CD4-positive, alpha-beta T cell treated with Interferon alpha-2 for 1 hour (primary cell): Measurements from ENCODE around the gene FLRT1.

Experiments
- DNase-seq, 2 donors: peaks; one replicate each; pipeline ENCODE4 v3.0.0-alpha.2; 2020 to 2022

FLRT1 gene

GRCh38 chr11:64069401-64070313 lies 33.9 kb downstream of the FLRT1 start:
- no peak for DNase-seq

GRCh38 chr11:64070314-64070681 lies 34.6 kb downstream of the FLRT1 start:
- no peak for DNase-seq

GRCh38 chr11:64071849-64072248 lies 36.1 kb downstream of the FLRT1 start:
- no peak for DNase-seq

GRCh38 chr11:64072403-64072802 lies 36.7 kb downstream of the FLRT1 start:
- no peak for DNase-seq

GRCh38 chr11:64072871-64073270 lies 37.1 kb downstream of the FLRT1 start:
- no peak for DNase-seq

- no peak for DNase-seq
Observed at GRCh38 chr11:64073542-64073941, 37.8 kb downstream of the FLRT1 start.

GRCh38 chr11:64074239-64074638 lies 38.5 kb downstream of the FLRT1 start:
- DNase-seq: peak; percentile 10 to 33

- no peak for DNase-seq
Observed at GRCh38 chr11:64076758-64077157, 41.0 kb downstream of the FLRT1 start.

- DNase-seq: no peak
Observed at GRCh38 chr11:64077607-64078006, 41.9 kb downstream of the FLRT1 start.

- no peak for DNase-seq
Observed at GRCh38 chr11:64078284-64078683, 42.6 kb downstream of the FLRT1 start.

GRCh38 chr11:64078905-64079304 lies 43.2 kb downstream of the FLRT1 start:
- no peak for DNase-seq

GRCh38 chr11:64080390-64080789 lies 44.7 kb downstream of the FLRT1 start:
- DNase-seq: no peak

- DNase-seq: no peak
Observed at GRCh38 chr11:64081745-64082442, 46.2 kb downstream of the FLRT1 start.

- DNase-seq: no peak
Observed at GRCh38 chr11:64083398-64084080, 47.8 kb downstream of the FLRT1 start.

- no peak for DNase-seq
Observed at GRCh38 chr11:64084146-64084950, 48.6 kb downstream of the FLRT1 start.

GRCh38 chr11:64084951-64085710 lies 49.4 kb downstream of the FLRT1 start:
- no peak for DNase-seq
